Ectodermal cell (in vitro differentiated cells): ENCODE data around the gene ABCF3.

Experiments used
- H3K27ac ChIP-seq: 2 replicates; pipeline ENCODE4 v1.7.0; 2013; ENCODE audit warnings: mild to moderate bottlenecking, low read depth, low read length; ENCODE audit not compliant: insufficient read depth, poor library complexity, severe bottlenecking
- H3K27me3 ChIP-seq: 2 replicates; pipeline ENCODE4 v1.7.0; 2013; ENCODE audit warnings: mild to moderate bottlenecking, low read length; ENCODE audit not compliant: insufficient read depth, control insufficient read depth, poor library complexity, severe bottlenecking
- H3K36me3 ChIP-seq: one replicate; pipeline ENCODE4 v1.7.0; 2013; ENCODE audit warnings: low read length; ENCODE audit not compliant: control insufficient read depth, insufficient read depth
- H3K4me1 ChIP-seq: one replicate; pipeline ENCODE4 v1.7.0; 2013; ENCODE audit warnings: low read length; ENCODE audit not compliant: control insufficient read depth, insufficient read depth
- H3K4me3 ChIP-seq: 2 replicates; pipeline ENCODE4 v1.7.0; 2013; ENCODE audit warnings: low read depth, low read length, control low read depth; ENCODE audit not compliant: insufficient read depth
- H3K9me3 ChIP-seq: 2 replicates; pipeline ENCODE4 v1.7.0; 2013; ENCODE audit warnings: mild to moderate bottlenecking, low read length, moderate library complexity; ENCODE audit not compliant: control insufficient read depth
- WGBS, 2 experiments: methylation state at CpG; one replicate each; pipeline ENCODE4 v1.1.7; 2013; ENCODE audit warnings: missing lambda C conversion rate in 2 of 2; 5-methylcytosine and 5-hydroxymethylcytosine counted together

The ABCF3 gene

GRCh38 chr3:184203526-184203925 is 17.5 kb downstream of the ABCF3 start:
- Histone ChIP-seq H3K27me3 (no peaks in the 10 kb centered on the region), H3K4me3 (no peak overlapping the region), H3K9me3 (no peaks in the 10 kb centered on the region), H3K27ac (no peak overlapping the region), H3K36me3 (no peaks in the 10 kb centered on the region), H3K4me1 (no peaks in the 10 kb centered on the region)
- WGBS, 2 experiments = 89 to 90% methylated on average over 8 of the region's 8 CpGs

DNA sequence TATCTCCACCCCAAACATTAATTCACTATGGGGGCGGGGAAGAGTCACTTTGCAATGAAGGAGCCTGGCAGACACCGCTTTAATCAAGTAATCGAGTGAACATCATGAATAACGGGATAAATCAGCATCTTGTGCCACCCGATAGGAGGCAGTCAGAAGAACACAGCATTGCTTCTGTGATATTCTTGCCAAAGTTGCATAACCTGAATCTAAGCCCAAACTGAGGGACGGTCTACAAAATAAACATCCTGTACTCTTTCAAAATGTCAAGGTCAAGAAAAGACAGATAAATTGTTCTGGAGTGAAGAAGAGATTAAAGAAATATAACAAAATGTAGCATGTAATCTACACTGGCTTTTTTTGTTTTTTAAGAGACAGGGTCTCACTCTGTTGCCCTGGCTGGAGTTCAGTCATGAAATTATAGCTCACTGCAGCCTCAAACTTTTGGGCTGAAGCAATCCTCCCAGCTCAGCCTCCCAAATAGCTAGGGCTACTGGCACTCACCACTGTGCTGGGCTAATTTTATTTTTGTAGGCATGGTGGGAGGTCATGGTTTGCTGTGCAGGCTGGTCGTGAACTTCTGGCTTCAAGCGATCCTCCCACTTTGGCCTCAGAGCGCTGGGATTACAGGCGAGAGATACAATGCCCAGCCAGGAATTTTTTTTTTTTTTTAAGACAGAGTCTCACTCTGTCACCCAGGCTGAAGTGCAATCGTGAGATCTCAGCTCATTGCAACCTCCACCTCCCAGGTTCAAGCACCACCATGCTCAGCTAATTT is 23.3 kb downstream of the ABCF3 start:
- no peak overlapping the region for H3K4me3 ChIP-seq
- no peaks in the 10 kb centered on the region for H3K9me3 ChIP-seq
- WGBS, 2 experiments = 87 to 90% methylated on average over 11 of the region's 11 CpGs
- no peaks in the 10 kb centered on the region for H3K27me3 ChIP-seq
- H3K4me1 ChIP-seq = no peaks in the 10 kb centered on the region
- H3K36me3 ChIP-seq = no peaks in the 10 kb centered on the region
- H3K27ac ChIP-seq = no peak overlapping the region

DNA sequence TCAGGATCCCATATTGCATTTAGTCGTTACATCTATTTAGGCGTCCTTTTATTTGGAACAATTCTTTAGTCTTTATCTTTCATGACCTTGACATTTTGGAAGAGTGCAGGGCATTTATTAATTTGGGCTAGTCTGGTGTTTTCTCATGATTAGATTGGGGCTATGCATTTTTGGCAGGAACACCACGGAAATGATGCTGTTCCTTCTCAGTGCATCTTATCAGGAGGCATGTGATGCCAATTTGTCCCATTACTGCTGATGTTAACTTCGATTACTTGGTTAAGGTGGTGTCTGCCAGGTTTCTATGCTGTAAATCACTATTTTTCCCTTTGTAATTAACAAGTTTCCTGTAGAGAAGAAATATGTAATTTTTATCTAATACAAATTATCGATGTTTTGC is 25.3 kb downstream of the ABCF3 start:
- Histone ChIP-seq H3K4me3 (no peak overlapping the region), H3K27me3 (no peaks in the 10 kb centered on the region), H3K9me3 (no peaks in the 10 kb centered on the region), H3K27ac (no peak overlapping the region), H3K36me3 (no peaks in the 10 kb centered on the region), H3K4me1 (no peaks in the 10 kb centered on the region)
- WGBS, 2 experiments = 85 to 89% methylated on average over 3 to 4 of the region's 5 CpGs

DNA sequence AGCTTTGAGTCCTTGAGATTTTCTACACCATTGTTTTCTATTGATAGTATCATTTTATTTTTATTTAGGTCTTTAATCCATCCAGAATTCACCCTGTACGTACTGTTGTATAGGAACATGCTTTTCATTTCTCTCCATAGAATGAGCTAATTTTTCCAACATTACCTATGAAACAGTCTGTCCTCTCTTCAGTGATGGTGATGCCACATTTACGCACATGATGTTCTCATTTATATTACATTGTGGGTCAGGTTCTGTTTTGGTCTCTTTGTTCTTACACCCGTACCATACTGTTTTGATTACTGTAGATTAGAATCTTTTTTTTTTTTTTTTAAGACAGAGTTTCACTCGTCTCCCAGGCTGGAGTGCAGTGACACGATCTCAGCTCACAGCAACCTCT is 25.7 kb downstream of the ABCF3 start:
- Histone ChIP-seq H3K27ac (no peak overlapping the region), H3K36me3 (no peaks in the 10 kb centered on the region), H3K27me3 (no peaks in the 10 kb centered on the region), H3K4me3 (no peak overlapping the region), H3K4me1 (no peaks in the 10 kb centered on the region), H3K9me3 (no peaks in the 10 kb centered on the region)
- WGBS, 2 experiments = 92 to 95% methylated on average over 4 to 5 of the region's 5 CpGs

GRCh38 chr3:184218814-184219213 is 32.8 kb downstream of the ABCF3 start:
- no peaks in the 10 kb centered on the region for H3K9me3 ChIP-seq
- WGBS, 2 experiments = 66 to 87% methylated on average over 1 to 3 of the region's 4 CpGs
- H3K27me3 ChIP-seq = no peaks in the 10 kb centered on the region
- H3K36me3 ChIP-seq = no peaks in the 10 kb centered on the region
- H3K4me3 ChIP-seq = no peak overlapping the region
- no peak overlapping the region for H3K27ac ChIP-seq
- no peaks in the 10 kb centered on the region for H3K4me1 ChIP-seq

DNA sequence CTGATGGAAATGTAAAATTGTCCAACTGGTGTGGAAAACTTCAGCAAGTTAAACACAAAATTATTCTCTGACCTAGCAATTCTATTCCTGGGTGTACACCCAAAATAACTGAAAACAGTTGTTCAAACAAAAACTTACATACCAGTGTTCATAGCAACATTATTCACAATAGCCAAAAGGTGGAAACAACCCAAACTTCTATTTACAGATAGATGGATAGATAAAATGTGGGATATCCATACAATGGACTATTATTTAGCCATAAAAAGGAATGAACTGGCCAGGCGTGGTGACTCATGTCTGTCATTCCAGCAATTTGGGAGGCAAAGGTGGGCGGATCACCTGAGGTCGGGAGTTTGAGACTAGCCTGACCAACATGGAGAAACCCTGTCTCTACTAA is 36.5 kb downstream of the ABCF3 start:
- Histone ChIP-seq H3K4me1 (no peaks in the 10 kb centered on the region), H3K9me3 (no peaks in the 10 kb centered on the region), H3K36me3 (no peaks in the 10 kb centered on the region), H3K4me3 (no peak overlapping the region), H3K27ac (no peak overlapping the region), H3K27me3 (peaks cover 3% of the 10 kb centered on the region)
- 87 to 88% methylated on average over 3 of the region's 3 CpGs for WGBS, 2 experiments

- no peaks in the 10 kb centered on the region for H3K9me3 ChIP-seq
- H3K4me3 ChIP-seq = no peak overlapping the region
- no peak overlapping the region for H3K27ac ChIP-seq
- H3K4me1 ChIP-seq = peaks cover 3% of the 10 kb centered on the region
- H3K36me3 ChIP-seq = no peaks in the 10 kb centered on the region
- 79 to 84% methylated on average over 3 of the region's 3 CpGs for WGBS, 2 experiments
- H3K27me3 ChIP-seq = peaks cover 17% of the 10 kb centered on the region
These were observed 37.9 kb downstream of the ABCF3 start for GRCh38 chr3:184223946-184224345.

DNA sequence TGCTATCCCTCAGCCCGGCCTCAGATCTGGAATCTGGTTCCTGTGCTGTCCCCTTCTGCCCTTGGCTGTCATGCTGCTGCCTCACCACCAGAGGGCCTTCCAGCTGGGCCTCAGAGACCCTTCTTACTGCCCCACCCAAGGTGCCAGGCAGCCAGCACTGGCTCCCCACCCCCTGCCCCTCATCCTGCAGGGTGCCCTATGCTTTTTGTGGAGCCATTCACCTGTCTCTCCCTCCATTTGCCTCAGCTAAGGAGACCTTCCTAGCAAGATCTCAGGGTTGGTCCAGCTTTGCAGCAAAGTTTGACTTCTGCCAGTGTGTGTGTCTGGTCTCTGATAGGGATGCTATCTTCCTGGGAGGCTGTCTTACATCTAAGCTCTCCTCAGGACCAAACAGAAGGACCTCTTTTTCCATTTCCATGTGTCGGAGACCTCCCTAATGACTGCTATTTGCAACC is 41.5 kb downstream of the ABCF3 start:
- Histone ChIP-seq H3K27me3 (peaks cover 52% of the 10 kb centered on the region), H3K4me3 (no peak overlapping the region)
- 55 to 66% methylated on average over 2 of the region's 2 CpGs for WGBS, 2 experiments

DNA sequence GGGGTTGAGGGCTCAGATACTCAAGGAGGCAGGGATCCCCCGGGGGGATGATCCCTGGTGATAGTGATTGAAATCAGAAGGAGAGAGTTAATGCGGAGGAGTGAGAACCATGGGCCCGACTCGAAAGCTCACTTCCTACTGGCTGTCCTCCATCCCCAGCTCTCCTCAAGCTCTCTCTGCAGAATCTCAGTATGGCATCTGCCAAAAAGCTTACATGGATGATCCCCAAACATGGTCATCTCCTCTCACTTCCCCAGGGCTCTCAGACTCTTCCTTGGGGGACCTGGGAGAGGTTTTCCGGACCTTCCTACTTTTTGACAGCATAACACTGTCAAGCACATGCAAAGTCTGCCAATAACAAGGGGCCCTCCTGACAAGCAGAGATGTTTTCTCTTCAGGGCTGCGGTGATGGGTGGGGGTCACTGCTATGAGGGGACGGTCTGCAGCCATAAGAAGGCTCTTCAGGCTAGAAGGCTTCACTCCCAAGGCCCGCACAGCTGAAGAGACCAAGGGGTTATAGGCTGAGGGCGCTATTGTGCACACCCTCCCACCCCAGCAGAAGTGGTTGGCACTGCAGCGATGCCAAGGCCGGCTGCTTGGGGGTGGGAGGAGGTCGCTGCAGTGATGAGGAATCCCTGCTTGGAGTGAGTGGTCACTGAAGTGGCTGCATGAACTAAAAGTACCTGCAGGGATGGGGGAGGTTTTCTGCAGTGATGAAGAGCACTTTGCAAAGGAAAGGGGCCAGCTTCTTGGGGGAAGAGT is 42.6 kb downstream of the ABCF3 start:
- WGBS, 2 experiments = 48 to 49% methylated on average over 12 of the region's 12 CpGs
- Histone ChIP-seq H3K4me1 (peaks cover 10% of the 10 kb centered on the region), H3K27me3 (peaks cover 63% of the 10 kb centered on the region), H3K4me3 (peak overlapping the region; percentile 46), H3K9me3 (no peaks in the 10 kb centered on the region), H3K27ac (no peak overlapping the region), H3K36me3 (no peaks in the 10 kb centered on the region)

More for the DNA sequence above, 41.5 kb downstream of the ABCF3 start:
- Histone ChIP-seq H3K9me3 (no peaks in the 10 kb centered on the region), H3K36me3 (no peaks in the 10 kb centered on the region), H3K4me1 (peaks cover 10% of the 10 kb centered on the region), H3K27ac (no peak overlapping the region)

DNA sequence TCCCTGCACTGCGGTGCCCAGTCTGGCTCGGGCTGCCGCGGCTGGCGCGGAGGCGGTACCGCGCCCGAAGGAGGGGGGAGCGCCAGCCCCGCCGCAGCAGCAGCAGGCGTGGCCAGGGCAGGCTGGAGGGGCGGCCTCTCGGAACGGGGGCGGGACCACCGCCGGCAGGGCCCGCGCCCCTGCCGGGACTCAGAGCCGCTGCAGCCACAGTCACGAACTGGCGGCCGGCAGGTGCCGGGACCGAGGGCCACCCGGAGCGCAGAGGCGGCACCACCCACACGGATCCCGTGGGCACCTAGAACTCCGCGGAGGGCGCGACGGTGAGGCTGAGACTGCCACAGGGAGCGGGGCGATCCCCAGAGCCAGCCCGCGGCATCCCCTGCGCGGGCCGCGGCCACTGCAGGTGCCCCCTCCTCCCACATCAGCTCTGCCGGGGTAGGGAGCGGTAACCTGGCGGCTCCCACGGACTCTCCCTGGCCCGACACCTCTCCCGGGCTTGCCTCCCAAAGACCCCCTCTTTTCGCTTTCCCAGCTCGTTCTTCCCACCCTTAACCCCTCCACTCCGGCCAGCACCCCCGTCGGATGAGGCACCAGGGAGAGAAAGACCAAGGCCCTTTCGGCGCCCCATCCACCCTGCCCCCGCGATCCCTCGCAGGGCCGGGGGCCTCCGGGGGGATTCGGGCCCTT is 43.5 kb downstream of the ABCF3 start, which contains the start of gene VWA5B2:
Gene VWA5B2, plus strand, starts transcription at position 192 of the 687 bp plus-strand sequence. CDS start 944 bp downstream, outside the sequence.
- Histone ChIP-seq H3K36me3 (no peaks in the 10 kb centered on the region), H3K27me3 (peaks cover 73% of the 10 kb centered on the region), H3K9me3 (no peaks in the 10 kb centered on the region), H3K27ac (no peak within 1 kb of the TSS), H3K4me3 (peak within 1 kb of the TSS; percentile 46), H3K4me1 (peaks cover 10% of the 10 kb centered on the region)
- WGBS, 2 experiments = 2% methylated on average over 66 of the region's 66 CpGs
